GM12878 (cell line): Measurements from ENCODE around the gene GPR68.

Source experiments
- BCL11A ChIP-seq: IDR thresholded peaks from 2 replicates; pipeline ENCODE4 v1.6.1; 2011; ENCODE audit warnings: low read depth, low read length
- BRCA1 ChIP-seq: IDR thresholded peaks from 2 replicates; pipeline ENCODE4 v1.6.1; 2011; ENCODE audit warnings: low read depth, low read length, improper control_type of control experiment
- GABPA ChIP-seq: IDR thresholded peaks from 2 replicates; pipeline ENCODE4 v1.6.1; 2014; ENCODE audit warnings: antibody characterized with exemption, low read depth, mild to moderate bottlenecking, inconsistent platforms
- HDGF ChIP-seq: fragments of 450-650 bp; IDR thresholded peaks from 2 replicates; pipeline ENCODE4 v1.6.1; 2016; ENCODE audit warnings: antibody characterized with exemption
- JUND ChIP-seq: IDR thresholded peaks from 2 replicates; pipeline ENCODE4 v1.6.1; 2012; ENCODE audit warnings: low read depth, mild to moderate bottlenecking, low read length, improper control_type of control experiment, moderate library complexity
- MXI1 ChIP-seq: fragments of 150-350 bp; IDR thresholded peaks from 2 replicates; pipeline ENCODE4 v1.6.1; 2011; ENCODE audit warnings: low read depth, mild to moderate bottlenecking, inconsistent platforms, low read length, improper control_type of control experiment
- POLR2A ChIP-seq: IDR thresholded peaks from 2 replicates; pipeline ENCODE4 v1.6.1; 2011; ENCODE audit warnings: low read depth, mild to moderate bottlenecking, low read length
- SMC3 ChIP-seq: IDR thresholded peaks from 2 replicates; pipeline ENCODE4 v1.6.1; 2011; ENCODE audit warnings: low read length, improper control_type of control experiment, borderline replicate concordance
- TF ChIP-seq, protein P1 (sequence below), 3 experiments: IDR thresholded peaks in 2 of 3; conservative IDR thresholded peaks in 1 of 3; 2 replicates each; pipeline ENCODE4 v1.5.1; 2011; ENCODE audit warnings: low read depth in 3 of 3, low read length in 3 of 3, mild to moderate bottlenecking in 3 of 3, control low read depth in 2 of 3, moderate library complexity in 2 of 3, inconsistent platforms in 1 of 3, mixed read lengths in 1 of 3; ENCODE audit not compliant: control insufficient read depth in 2 of 3, insufficient read depth in 1 of 3; ENCODE audit errors: extremely low read depth in 1 of 3
- TF ChIP-seq, protein P2 (sequence below): fragments of 450-650 bp; IDR thresholded peaks from 2 replicates; pipeline ENCODE4 v1.6.1; 2018; ENCODE audit warnings: mild to moderate bottlenecking, low read depth, moderate library complexity; ENCODE audit not compliant: partially characterized antibody

DNA sequence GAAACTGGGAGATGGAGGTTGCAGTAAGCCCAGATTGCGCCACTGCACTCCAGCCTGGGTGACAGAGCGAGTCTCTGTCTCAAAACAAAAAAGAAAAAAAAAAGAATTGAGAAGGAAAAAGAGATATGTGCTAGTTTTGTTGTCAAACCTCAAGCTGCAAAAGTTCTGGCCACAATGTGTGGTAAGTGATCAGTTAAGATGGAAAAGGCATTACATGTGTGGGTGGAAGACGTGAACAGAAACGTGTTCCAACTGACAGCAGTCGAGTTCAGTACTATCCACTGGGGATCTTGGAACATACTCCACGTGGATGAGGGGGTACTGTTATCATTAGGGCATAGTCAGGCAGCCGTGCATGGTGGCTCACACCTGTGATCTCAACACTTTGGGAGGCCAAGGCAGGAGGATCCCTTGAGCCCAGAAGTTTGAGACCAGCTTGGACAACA, 17.3 kb downstream of the GPR68 start:
- no peak for TF ChIP-seq JUND
- TF ChIP-seq, protein P1, sequence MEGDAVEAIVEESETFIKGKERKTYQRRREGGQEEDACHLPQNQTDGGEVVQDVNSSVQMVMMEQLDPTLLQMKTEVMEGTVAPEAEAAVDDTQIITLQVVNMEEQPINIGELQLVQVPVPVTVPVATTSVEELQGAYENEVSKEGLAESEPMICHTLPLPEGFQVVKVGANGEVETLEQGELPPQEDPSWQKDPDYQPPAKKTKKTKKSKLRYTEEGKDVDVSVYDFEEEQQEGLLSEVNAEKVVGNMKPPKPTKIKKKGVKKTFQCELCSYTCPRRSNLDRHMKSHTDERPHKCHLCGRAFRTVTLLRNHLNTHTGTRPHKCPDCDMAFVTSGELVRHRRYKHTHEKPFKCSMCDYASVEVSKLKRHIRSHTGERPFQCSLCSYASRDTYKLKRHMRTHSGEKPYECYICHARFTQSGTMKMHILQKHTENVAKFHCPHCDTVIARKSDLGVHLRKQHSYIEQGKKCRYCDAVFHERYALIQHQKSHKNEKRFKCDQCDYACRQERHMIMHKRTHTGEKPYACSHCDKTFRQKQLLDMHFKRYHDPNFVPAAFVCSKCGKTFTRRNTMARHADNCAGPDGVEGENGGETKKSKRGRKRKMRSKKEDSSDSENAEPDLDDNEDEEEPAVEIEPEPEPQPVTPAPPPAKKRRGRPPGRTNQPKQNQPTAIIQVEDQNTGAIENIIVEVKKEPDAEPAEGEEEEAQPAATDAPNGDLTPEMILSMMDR (IDR thresholded peaks at IDR 0.05 in 2 of 3, conservative IDR thresholded peaks at IDR 0.05 in 1 of 3; ENCODE audit: control insufficient read depth in 2 of 3, extremely low read depth in 1 of 3, insufficient read depth in 1 of 3, low read depth in 3 of 3, low read length in 3 of 3) = no peak
- TF ChIP-seq, protein P2, sequence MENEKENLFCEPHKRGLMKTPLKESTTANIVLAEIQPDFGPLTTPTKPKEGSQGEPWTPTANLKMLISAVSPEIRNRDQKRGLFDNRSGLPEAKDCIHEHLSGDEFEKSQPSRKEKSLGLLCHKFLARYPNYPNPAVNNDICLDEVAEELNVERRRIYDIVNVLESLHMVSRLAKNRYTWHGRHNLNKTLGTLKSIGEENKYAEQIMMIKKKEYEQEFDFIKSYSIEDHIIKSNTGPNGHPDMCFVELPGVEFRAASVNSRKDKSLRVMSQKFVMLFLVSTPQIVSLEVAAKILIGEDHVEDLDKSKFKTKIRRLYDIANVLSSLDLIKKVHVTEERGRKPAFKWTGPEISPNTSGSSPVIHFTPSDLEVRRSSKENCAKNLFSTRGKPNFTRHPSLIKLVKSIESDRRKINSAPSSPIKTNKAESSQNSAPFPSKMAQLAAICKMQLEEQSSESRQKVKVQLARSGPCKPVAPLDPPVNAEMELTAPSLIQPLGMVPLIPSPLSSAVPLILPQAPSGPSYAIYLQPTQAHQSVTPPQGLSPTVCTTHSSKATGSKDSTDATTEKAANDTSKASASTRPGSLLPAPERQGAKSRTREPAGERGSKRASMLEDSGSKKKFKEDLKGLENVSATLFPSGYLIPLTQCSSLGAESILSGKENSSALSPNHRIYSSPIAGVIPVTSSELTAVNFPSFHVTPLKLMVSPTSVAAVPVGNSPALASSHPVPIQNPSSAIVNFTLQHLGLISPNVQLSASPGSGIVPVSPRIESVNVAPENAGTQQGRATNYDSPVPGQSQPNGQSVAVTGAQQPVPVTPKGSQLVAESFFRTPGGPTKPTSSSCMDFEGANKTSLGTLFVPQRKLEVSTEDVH = no peak
- peak; percentile 43; the same call in 1 of the 2 replicates for TF ChIP-seq HDGF
- TF ChIP-seq BCL11A = no peak
- no peak for TF ChIP-seq POLR2A
- no peak for TF ChIP-seq SMC3
- no peak for TF ChIP-seq MXI1
- no peak for TF ChIP-seq BRCA1
- no peak for TF ChIP-seq GABPA
